ENCODE measurements around the gene CLMN.

DNA sequence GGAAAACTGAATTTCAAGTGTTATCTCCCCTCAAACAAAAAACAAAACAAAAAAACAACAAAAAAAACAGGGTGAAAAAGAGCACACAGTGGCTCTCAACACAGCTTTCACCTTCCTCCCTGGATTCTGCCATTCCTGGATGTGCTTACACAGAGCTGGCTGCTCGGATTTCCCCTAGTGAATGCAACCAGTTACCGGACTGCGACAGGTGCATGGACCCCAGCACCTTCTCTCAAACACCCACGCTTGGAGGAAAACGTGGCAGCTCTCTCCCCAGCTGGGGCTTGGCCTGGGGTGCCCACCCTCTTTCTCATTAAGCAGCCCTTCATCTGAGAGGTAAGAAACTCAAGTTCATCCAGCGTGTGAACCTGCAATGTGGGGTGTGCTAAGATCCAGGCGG is 128.9 kb downstream of the CLMN start:
- no peak for TF ChIP-seq CEBPB (IDR thresholded peaks at IDR 0.05; ENCODE audit: low read depth)
- no peak for TF ChIP-seq POLR2A (IDR thresholded peaks at IDR 0.05; ENCODE audit: borderline replicate concordance, extremely low read depth, insufficient read depth, insufficient read length)
- no peak for TF ChIP-seq SP1 (IDR thresholded peaks at IDR 0.05; ENCODE audit: low read depth)
- TF ChIP-seq, protein P1, sequence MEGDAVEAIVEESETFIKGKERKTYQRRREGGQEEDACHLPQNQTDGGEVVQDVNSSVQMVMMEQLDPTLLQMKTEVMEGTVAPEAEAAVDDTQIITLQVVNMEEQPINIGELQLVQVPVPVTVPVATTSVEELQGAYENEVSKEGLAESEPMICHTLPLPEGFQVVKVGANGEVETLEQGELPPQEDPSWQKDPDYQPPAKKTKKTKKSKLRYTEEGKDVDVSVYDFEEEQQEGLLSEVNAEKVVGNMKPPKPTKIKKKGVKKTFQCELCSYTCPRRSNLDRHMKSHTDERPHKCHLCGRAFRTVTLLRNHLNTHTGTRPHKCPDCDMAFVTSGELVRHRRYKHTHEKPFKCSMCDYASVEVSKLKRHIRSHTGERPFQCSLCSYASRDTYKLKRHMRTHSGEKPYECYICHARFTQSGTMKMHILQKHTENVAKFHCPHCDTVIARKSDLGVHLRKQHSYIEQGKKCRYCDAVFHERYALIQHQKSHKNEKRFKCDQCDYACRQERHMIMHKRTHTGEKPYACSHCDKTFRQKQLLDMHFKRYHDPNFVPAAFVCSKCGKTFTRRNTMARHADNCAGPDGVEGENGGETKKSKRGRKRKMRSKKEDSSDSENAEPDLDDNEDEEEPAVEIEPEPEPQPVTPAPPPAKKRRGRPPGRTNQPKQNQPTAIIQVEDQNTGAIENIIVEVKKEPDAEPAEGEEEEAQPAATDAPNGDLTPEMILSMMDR (IDR thresholded peaks at IDR 0.05 in 2 of 3, conservative IDR thresholded peaks at IDR 0.05 in 1 of 3; ENCODE audit: borderline replicate concordance in 1 of 3, insufficient read depth in 1 of 3, low read depth in 2 of 3, low read length in 2 of 3) = no peak
- no peak for TF ChIP-seq EZH2 (IDR thresholded peaks at IDR 0.05)
- TF ChIP-seq, protein P2, sequence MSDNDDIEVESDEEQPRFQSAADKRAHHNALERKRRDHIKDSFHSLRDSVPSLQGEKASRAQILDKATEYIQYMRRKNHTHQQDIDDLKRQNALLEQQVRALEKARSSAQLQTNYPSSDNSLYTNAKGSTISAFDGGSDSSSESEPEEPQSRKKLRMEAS (IDR thresholded peaks at IDR 0.05) = no peak
- TF ChIP-seq EZH2phosphoT487 (IDR thresholded peaks at IDR 0.05; ENCODE audit: borderline replicate concordance) = no peak
- TF ChIP-seq EGR1 (IDR thresholded peaks at IDR 0.05; ENCODE audit: low read depth) = no peak
- no peak for TF ChIP-seq RAD21 (IDR thresholded peaks at IDR 0.05; ENCODE audit: low read depth)
- no peak for TF ChIP-seq POLR2AphosphoS5 (IDR thresholded peaks at IDR 0.05; ENCODE audit: low read depth, low read length)
- TF ChIP-seq, protein P3, sequence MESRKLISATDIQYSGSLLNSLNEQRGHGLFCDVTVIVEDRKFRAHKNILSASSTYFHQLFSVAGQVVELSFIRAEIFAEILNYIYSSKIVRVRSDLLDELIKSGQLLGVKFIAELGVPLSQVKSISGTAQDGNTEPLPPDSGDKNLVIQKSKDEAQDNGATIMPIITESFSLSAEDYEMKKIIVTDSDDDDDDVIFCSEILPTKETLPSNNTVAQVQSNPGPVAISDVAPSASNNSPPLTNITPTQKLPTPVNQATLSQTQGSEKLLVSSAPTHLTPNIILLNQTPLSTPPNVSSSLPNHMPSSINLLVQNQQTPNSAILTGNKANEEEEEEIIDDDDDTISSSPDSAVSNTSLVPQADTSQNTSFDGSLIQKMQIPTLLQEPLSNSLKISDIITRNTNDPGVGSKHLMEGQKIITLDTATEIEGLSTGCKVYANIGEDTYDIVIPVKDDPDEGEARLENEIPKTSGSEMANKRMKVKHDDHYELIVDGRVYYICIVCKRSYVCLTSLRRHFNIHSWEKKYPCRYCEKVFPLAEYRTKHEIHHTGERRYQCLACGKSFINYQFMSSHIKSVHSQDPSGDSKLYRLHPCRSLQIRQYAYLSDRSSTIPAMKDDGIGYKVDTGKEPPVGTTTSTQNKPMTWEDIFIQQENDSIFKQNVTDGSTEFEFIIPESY (IDR thresholded peaks at IDR 0.05; ENCODE audit: extremely low read depth, insufficient replicate concordance, low read length) = no peak
- TF ChIP-seq ZNF274 (IDR thresholded peaks at IDR 0.05; ENCODE audit: low read depth, low read length) = no peak
- TF ChIP-seq, protein P4, sequence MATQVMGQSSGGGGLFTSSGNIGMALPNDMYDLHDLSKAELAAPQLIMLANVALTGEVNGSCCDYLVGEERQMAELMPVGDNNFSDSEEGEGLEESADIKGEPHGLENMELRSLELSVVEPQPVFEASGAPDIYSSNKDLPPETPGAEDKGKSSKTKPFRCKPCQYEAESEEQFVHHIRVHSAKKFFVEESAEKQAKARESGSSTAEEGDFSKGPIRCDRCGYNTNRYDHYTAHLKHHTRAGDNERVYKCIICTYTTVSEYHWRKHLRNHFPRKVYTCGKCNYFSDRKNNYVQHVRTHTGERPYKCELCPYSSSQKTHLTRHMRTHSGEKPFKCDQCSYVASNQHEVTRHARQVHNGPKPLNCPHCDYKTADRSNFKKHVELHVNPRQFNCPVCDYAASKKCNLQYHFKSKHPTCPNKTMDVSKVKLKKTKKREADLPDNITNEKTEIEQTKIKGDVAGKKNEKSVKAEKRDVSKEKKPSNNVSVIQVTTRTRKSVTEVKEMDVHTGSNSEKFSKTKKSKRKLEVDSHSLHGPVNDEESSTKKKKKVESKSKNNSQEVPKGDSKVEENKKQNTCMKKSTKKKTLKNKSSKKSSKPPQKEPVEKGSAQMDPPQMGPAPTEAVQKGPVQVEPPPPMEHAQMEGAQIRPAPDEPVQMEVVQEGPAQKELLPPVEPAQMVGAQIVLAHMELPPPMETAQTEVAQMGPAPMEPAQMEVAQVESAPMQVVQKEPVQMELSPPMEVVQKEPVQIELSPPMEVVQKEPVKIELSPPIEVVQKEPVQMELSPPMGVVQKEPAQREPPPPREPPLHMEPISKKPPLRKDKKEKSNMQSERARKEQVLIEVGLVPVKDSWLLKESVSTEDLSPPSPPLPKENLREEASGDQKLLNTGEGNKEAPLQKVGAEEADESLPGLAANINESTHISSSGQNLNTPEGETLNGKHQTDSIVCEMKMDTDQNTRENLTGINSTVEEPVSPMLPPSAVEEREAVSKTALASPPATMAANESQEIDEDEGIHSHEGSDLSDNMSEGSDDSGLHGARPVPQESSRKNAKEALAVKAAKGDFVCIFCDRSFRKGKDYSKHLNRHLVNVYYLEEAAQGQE (IDR thresholded peaks at IDR 0.05; ENCODE audit: low read depth) = no peak
